CD4-positive, alpha-beta T cell treated with Interleukin-12 subunit alpha and Interleukin-12 subunit beta, for 1 hour (primary cell): Measurements from ENCODE around the gene ALG1.
"Not testable (repeated sequence)": the region's sequence is repeated elsewhere in the genome, so short reads cannot be mapped to it uniquely, and the experiment has no call there.

ENCODE experiments used
- DNase-seq: peaks from one replicate; pipeline ENCODE4 v3.0.0-alpha.2; 2020

ALG1 gene, protein sequence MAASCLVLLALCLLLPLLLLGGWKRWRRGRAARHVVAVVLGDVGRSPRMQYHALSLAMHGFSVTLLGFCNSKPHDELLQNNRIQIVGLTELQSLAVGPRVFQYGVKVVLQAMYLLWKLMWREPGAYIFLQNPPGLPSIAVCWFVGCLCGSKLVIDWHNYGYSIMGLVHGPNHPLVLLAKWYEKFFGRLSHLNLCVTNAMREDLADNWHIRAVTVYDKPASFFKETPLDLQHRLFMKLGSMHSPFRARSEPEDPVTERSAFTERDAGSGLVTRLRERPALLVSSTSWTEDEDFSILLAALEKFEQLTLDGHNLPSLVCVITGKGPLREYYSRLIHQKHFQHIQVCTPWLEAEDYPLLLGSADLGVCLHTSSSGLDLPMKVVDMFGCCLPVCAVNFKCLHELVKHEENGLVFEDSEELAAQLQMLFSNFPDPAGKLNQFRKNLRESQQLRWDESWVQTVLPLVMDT

DNA sequence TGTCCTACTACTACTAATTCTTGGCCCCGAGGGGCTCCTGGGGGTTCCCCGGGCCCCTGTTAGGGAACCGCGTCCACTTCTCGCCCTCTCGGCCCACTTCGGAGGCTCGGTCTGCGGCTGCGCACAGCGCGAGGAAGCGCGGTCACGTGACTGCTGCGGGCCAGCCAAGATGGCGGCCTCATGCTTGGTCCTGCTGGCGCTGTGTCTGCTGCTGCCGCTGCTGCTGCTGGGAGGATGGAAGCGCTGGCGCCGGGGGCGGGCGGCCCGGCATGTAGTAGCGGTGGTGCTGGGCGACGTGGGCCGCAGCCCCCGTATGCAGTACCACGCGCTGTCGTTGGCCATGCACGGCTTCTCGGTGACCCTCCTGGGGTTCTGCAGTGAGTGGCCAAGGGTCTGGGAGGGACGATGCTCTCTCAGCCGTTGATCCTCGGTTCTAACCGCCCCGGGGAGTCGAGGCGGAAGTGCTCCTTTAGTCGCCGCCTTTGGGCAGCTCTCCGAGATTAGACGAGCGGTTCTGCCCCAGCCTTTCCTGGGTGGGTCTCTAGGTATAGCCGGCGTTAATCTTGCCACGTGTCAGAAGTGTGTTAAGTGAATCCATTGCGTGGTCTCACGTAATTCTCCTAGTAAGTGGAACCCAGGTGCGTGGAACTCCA, at the start of gene ALG1:
Gene ALG1 (plus strand): TSS at position 163 of the 653 bp plus-strand sequence. CDS start 7 bp downstream, at position 170.
- peak; percentile 92 for DNase-seq

GRCh38 chr16:5022521-5022920, 49.1 kb upstream of the ALG1 start:
- DNase-seq = no peak

- no peak for DNase-seq
Measured at GRCh38 chr16:5024632-5025031, 47.0 kb upstream of the ALG1 start.

GRCh38 chr16:5025171-5025632, 46.4 kb upstream of the ALG1 start:
- no peak for DNase-seq

DNA sequence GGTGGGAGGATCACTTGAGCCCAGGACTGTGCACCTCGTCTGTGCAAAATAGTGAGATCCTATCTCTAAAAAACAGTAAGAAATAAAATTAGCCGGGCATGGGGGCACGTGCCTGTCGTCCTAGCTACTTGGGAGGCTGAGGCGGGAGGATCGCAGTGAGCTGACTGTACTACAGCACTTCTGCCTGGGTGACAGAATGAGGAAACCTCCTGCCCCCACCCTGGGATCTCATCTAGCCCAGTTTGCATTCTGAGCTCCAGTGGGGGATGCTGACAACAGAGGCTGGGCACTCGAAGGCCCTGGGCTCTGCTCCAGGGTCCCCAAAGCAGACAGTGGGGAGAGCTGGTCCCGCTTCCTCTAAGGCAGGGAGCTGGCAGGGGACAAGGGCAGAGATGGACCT, 45.0 kb upstream of the ALG1 start:
- DNase-seq = no peak

DNA sequence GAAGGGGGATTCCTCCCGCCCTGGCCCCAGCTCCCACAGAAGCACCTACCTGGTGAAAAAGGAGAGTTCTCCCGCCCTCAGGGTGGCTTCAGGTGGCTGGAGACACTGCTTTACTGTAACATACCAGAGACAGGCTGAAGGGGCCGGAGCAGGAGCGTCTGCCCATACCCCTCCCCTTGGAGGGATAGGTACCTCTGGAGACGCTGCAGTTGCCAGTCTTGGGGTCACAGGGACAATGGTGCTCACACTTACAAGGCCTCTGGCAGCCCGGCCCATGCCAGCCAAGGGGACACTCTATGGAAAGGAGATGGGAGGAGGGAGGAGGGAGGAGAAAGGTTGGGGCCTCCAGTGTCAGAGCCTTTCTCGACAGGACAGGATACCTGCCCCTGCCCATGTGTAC, 44.6 kb upstream of the ALG1 start:
- DNase-seq = no peak

DNA sequence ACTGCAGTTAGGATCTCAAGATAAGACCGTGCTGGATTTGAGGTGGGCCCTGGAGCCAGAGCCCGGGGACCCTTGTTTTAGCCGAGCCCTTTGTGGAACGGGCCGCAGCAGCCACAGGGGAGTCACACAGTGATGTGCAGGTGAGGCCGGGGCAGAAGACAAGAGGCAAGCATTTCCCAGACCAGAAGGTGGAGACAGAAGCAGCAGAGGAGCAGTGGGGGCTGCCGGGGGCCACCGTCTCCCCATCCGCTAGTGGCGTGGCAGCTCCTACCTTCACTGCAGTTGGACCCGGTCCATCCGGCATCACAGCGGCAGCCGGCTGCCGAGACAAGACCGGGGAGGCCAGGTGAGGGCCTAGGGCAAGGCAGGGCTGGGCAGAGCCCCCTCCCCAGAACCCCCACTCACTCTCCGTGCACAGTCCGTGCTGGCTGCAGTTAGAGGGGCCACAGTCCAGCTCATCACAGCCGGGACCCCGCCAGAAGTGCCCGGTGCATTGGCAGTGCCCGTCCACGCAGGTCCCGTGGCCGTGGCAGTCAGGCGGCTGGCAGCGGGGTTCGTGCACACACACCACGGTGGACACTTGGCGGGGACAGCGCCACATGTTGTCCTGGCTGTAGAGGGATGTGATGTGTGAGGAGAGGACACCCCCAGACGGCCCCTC, 43.9 kb upstream of the ALG1 start:
- DNase-seq = no peak

GRCh38 chr16:5028950-5029475, 42.6 kb upstream of the ALG1 start:
- no peak for DNase-seq

GRCh38 chr16:5030251-5030870, 41.3 kb upstream of the ALG1 start:
- DNase-seq = no peak

DNA sequence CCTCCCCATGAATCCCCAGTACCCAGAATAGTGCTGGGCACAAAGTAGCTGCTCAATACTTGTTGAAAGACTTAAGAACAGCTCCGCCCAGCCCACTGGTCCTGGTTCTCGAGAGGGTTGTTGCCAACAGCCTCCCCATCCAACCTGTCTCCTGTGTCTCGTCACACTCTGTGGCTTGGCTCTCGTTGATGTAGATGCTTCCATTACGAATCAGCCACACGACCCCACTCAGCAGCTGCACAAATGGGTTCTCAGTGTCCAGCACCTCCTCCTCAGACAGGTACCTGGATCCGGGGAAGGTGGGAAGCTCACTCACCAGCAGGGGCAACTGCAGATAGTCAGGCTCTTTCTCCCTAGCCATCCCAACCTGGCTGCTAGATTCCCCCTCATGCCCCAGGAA, 40.0 kb upstream of the ALG1 start:
- no peak for DNase-seq

DNA sequence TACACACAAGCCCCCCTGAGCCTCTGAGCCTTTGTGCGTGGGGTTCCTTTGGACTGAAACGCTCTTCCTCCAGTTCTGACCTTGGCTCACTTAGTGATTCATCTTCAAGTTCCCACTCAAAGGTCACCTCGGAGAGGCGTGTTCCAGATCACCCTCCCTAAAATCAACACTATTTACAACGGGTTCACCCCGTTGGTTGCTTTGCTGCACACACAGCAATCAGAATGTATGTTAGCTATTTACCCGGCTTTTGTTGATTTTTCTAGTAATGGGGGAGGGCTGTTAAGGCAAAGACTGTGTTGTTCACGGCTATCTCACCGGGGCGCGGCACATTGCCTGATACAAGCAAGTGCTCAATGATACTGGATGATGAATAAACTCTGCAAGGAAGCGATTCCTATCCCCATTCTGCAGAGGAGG, 38.9 kb upstream of the ALG1 start:
- no peak for DNase-seq

- DNase-seq = peak; percentile 85
Measured at GRCh38 chr16:5033256-5034166, 38.1 kb upstream of the ALG1 start, which contains the start of gene NAGPA. Gene NAGPA, minus strand, starts transcription at chr16:5033935. Its CDS starts 21 bp downstream, at chr16:5033914.

- DNase-seq = no peak
Measured at GRCh38 chr16:5034167-5034523, 37.5 kb upstream of the ALG1 start.

DNA sequence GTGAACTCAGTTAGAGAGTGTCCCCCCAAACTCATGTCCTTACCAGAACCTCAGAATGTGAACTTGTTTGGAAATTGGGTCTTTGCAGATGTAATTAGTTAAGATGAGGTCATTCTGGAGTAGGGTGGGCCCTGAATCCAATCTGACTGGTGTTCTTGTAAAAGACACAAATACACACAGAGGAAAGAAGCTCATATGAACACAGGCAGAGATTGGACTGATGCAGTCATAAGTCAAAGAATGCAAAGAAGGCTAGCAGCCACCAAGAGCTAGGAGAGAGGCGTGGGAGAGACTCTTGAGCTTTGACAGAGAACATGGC, 35.8 kb upstream of the ALG1 start:
- no peak for DNase-seq

DNA sequence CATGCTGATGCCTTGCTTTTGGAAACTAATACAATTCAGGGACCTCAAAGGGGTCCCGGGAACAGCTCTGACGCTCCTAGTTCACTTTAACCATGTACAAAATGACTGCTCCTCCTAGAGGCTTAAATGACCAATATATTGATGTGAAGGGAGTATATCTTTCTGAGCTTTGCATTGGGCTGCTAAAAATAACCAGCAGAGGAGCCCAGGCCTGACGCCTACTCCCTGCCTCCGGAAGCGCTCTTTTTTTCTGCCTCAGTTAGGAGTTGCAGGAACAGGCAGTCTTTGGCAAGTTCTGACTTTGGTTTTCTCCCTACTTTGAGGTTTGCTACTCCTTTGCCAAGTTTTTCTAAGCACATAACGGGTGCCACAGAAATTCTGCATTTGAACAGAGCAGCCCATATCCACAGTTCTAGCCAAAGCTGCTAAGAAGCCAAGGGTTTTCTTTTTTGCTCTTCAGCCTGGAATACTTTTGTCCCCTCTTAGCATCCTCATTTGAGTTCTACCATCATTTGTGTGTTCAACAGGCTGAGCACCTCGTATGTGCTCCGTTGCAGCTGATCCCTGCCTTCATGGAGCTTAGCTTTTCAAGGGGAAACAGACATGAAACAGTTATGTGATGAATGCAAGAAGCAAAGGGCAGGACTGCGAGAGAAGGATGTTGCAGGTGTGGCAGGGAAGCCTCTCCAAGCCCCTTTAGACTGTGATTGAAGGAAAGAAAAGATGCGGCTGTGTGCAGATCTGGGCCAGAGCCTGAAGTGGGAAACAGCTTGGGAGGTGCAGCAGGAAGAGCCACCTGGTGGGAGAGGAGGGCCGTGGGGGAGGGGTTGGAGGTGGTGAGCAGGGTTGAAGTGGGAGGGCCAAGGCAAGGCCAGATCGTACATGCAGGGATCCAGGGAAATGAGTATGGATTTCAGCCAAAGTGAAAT, 35.2 kb upstream of the ALG1 start:
- no peak for DNase-seq

DNA sequence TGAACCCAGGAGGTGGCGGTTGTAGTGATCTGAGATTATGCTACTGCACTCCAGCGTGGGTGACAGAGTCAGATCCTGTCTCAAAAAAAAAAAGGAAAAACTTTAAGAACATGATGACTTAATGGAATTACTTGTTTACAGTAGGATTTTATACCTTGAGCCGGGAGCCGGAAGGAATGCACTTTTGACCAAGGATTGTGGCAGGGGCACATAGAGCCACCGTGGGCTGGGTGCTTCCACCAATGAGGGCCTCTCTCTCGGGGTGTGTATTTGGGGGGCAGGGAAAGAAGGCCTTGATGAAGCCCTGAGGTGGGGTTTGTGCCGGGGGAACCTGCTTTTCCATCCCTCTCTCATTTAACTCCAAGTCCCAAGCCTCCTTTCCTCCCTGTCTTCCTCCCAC, 31.2 kb upstream of the ALG1 start:
- no peak for DNase-seq

DNA sequence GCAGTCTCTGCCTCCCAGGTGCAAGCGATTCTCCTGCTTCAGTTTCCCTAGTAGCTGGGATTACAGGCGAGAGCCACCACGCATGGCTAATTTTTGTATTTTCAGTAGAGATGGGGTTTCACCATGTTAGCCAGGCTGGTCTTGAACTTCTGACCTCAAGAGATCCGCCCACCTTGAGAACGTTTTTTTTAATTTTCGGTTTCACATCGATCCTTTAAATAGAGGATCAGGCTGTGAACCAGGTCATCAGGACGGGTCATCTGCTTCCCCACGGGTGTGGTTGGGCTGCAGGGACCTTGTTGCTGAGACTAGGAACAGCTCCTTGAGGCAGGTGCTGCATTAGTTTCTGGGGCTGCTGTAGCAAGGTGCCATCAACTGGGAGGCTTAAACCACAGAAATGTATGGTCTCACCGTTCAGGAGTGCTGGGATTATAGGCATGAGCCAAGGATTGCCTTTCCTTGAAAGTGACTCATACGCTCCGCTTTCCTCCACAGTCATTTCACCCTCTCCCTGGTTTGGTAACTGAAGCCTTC, 30.0 kb upstream of the ALG1 start:
- no peak for DNase-seq

GRCh38 chr16:5042574-5043171, 29.0 kb upstream of the ALG1 start:
- DNase-seq = no peak

DNA sequence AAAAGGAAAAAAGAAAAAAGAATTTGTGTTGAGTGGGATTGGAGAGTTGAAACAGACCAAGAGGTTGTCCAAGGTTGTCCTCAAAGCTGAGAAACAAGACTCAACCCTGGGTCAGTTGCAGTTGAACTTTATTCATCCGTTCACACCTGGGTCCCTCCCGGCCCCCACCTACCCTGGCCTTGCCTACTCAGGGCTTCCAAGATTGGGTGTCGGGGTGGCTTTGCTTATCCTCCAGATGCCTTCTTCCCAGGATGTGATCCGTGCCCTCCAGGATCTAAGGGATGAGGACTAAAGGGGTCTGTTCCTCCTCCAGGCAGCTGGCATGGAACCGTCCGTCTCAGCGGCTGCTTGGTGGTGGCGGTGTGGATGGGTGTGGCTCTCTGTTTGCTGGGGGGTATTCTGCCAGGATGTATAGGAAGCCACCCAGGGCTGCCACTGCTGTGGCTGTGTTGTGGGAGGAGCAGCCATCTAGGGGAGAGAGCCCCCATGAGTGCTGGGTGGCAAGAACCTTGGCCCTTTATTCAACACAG, 27.6 kb upstream of the ALG1 start:
- no peak for DNase-seq

DNA sequence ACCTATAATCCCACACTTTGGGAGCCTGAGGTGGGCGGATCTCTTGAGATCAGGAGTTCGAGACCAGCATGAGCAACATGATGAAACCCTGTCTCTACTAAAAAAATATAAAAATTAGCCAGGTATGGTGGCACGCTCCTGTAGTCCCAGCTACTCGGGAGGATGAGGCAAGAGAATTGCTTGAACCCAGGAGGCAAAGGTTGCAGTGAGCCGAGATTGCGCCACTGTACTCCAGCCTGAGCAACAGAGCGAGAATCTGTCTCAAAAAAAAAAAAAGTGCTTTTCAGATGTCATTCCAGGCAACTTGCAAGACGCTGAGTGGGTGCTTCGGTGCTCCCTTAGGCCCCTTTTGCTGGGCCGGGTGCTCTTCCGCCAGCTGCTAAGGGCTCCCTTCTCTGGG, 27.1 kb upstream of the ALG1 start:
- not testable (repeated sequence) for DNase-seq
